WERI-Rb-1 (cell line): ENCODE results near the gene ATP2A1.
"Not testable (repeated sequence)": the region's sequence is repeated elsewhere in the genome, so short reads cannot be mapped to it uniquely, and the experiment has no call there.

Source experiments
- DNase-seq: peaks from one replicate; pipeline ENCODE4 v3.0.0-alpha.2; 2020
- H3K27ac ChIP-seq: fragments of 250-450 bp; sonication (Bioruptor Pico); 2 replicates; pipeline ENCODE4 v1.5.1; 2020; ENCODE audit warnings: mild to moderate bottlenecking, moderate library complexity
- H3K27me3 ChIP-seq: fragments of 250-450 bp; sonication (Bioruptor Pico); 2 replicates; pipeline ENCODE4 v1.5.1; 2021; ENCODE audit warnings: mild to moderate bottlenecking, low read depth, moderate library complexity; ENCODE audit not compliant: insufficient read depth, severe bottlenecking
- H3K36me3 ChIP-seq: fragments of 250-450 bp; sonication (Bioruptor Pico); 2 replicates; pipeline ENCODE4 v1.5.1; 2020; ENCODE audit warnings: mild to moderate bottlenecking, moderate library complexity
- H3K4me3 ChIP-seq: 2 replicates; pipeline ENCODE4 v1.5.1; 2011; ENCODE audit warnings: low read depth, mild to moderate bottlenecking, control low read depth, low read length
- H3K9me3 ChIP-seq: fragments of 250-450 bp; sonication (Bioruptor Pico); 2 replicates; pipeline ENCODE4 v1.5.1; 2021; ENCODE audit warnings: mild to moderate bottlenecking, moderate library complexity; ENCODE audit not compliant: severe bottlenecking
- CTCF ChIP-seq: IDR thresholded peaks from 2 replicates; pipeline ENCODE4 v1.5.1; 2011; ENCODE audit warnings: low read depth, mild to moderate bottlenecking, control low read depth, inconsistent platforms, low read length

Gene ATP2A1

GRCh38 chr16:28880955-28881354, 2.7 kb downstream of the ATP2A1 start:
- Histone ChIP-seq H3K36me3 (peaks cover 17% of the 10 kb centered on the region), H3K27ac (peak overlapping the region; percentile 95), H3K9me3 (no peaks in the 10 kb centered on the region), H3K27me3 (no peaks in the 10 kb centered on the region), H3K4me3 (peak overlapping the region; percentile 28)
- no peak for TF ChIP-seq CTCF
- DNase-seq = no peak

GRCh38 chr16:28881565-28881964, 3.3 kb downstream of the ATP2A1 start:
- H3K9me3 ChIP-seq, H3K4me3 ChIP-seq, H3K27ac ChIP-seq, DNase-seq, H3K27me3 ChIP-seq: not testable (repeated sequence)
- peaks cover 18% of the 10 kb centered on the region for H3K36me3 ChIP-seq

- Histone ChIP-seq H3K36me3 (peaks cover 25% of the 10 kb centered on the region), H3K27me3 (no peaks in the 10 kb centered on the region), H3K4me3 (no peak overlapping the region), H3K27ac (peak overlapping the region; percentile 75), H3K9me3 (no peaks in the 10 kb centered on the region)
- peak; percentile 54 for TF ChIP-seq CTCF
- DNase-seq = peak; percentile 80
Observed at GRCh38 chr16:28882551-28883160, 4.4 kb downstream of the ATP2A1 start.

GRCh38 chr16:28883221-28883996, 5.1 kb downstream of the ATP2A1 start:
- TF ChIP-seq CTCF = no peak
- DNase-seq = no peak

GRCh38 chr16:28884045-28884444, 5.8 kb downstream of the ATP2A1 start:
- H3K27ac ChIP-seq = peak overlapping the region; percentile 75; the same call in 1 of the 2 replicates
- no peaks in the 10 kb centered on the region for H3K27me3 ChIP-seq
- no peak overlapping the region for H3K4me3 ChIP-seq
- H3K36me3 ChIP-seq = peaks cover 36% of the 10 kb centered on the region
- DNase-seq = no peak
- no peak for TF ChIP-seq CTCF
- no peaks in the 10 kb centered on the region for H3K9me3 ChIP-seq

More at GRCh38 chr16:28883221-28883996, 5.1 kb downstream of the ATP2A1 start:
- Histone ChIP-seq H3K4me3 (no peak overlapping the region), H3K27ac (peak overlapping the region; percentile 75), H3K9me3 (no peaks in the 10 kb centered on the region), H3K27me3 (no peaks in the 10 kb centered on the region), H3K36me3 (peaks cover 31% of the 10 kb centered on the region)

GRCh38 chr16:28886945-28887344, 8.7 kb downstream of the ATP2A1 start:
- Histone ChIP-seq H3K4me3 (no peak overlapping the region), H3K36me3 (peaks cover 54% of the 10 kb centered on the region), H3K27ac (no peak overlapping the region), H3K9me3 (no peaks in the 10 kb centered on the region), H3K27me3 (no peaks in the 10 kb centered on the region)
- no peak for TF ChIP-seq CTCF
- DNase-seq = no peak

- H3K9me3 ChIP-seq, H3K4me3 ChIP-seq, H3K27me3 ChIP-seq, DNase-seq, H3K27ac ChIP-seq: not testable (repeated sequence)
- peaks cover 59% of the 10 kb centered on the region for H3K36me3 ChIP-seq
Observed at GRCh38 chr16:28890355-28890754, 12.1 kb downstream of the ATP2A1 start.
